Mammary epithelial cell (primary cell): ENCODE measurements around the gene BMPR2.

Source experiments
- EZH2 ChIP-seq: IDR thresholded peaks from 2 replicates; pipeline ENCODE4 v1.6.1; 2012; ENCODE audit warnings: low read length, inconsistent platforms, borderline replicate concordance
- TF ChIP-seq, protein P1 (sequence below), 2 donors: IDR thresholded peaks in 1 of 2; conservative IDR thresholded peaks in 1 of 2; 2 replicates each; pipeline ENCODE4 v1.5.1; 2011 to 2012; ENCODE audit warnings: inconsistent platforms in 2 of 2, low read length in 2 of 2, mild to moderate bottlenecking in 2 of 2, control low read depth in 1 of 2, low read depth in 1 of 2; ENCODE audit not compliant: insufficient read depth in 1 of 2; ENCODE audit errors: extremely low read depth in 1 of 2

DNA sequence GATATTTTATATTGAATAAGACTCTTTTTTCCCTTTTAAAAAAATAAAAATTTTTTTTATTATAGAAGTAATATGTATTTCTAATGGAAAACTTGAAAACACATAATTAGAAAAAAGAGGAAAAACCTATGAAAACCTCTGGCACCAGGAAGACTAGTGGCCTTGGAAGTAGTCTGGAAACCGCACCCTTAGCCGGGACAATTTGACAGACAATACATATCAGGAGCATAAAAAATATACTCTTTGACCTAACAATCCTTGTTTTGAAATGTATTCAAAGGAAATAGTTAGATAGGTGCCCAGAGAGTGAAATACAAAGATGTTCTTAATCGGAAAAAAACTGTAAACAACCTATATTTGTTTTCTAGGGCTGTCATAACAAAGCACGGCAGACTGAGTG, 223.8 kb downstream of the BMPR2 start:
- TF ChIP-seq EZH2, result no peak
- TF ChIP-seq, protein P1, sequence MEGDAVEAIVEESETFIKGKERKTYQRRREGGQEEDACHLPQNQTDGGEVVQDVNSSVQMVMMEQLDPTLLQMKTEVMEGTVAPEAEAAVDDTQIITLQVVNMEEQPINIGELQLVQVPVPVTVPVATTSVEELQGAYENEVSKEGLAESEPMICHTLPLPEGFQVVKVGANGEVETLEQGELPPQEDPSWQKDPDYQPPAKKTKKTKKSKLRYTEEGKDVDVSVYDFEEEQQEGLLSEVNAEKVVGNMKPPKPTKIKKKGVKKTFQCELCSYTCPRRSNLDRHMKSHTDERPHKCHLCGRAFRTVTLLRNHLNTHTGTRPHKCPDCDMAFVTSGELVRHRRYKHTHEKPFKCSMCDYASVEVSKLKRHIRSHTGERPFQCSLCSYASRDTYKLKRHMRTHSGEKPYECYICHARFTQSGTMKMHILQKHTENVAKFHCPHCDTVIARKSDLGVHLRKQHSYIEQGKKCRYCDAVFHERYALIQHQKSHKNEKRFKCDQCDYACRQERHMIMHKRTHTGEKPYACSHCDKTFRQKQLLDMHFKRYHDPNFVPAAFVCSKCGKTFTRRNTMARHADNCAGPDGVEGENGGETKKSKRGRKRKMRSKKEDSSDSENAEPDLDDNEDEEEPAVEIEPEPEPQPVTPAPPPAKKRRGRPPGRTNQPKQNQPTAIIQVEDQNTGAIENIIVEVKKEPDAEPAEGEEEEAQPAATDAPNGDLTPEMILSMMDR (conservative IDR thresholded peaks at IDR 0.05 in 1 of 2, IDR thresholded peaks at IDR 0.05 in 1 of 2; ENCODE audit: extremely low read depth in 1 of 2, insufficient read depth in 1 of 2, low read depth in 1 of 2, low read length in 2 of 2), result no peak
